HTR-8/SVneo (cell line): ENCODE data around the gene ITPR1.
A peak's percentile ranks its signal among the peaks of the same experiment; 100 is the strongest.

Experiments used
- DNase-seq: peaks from one replicate; pipeline ENCODE4 v3.0.0; 2011; ENCODE audit warnings: low spot score, mixed read lengths; ENCODE audit not compliant: insufficient read length
- FAIRE-seq: peaks from 2 replicates; lab custom pipeline; 2011; peaks lifted over from hg19 to GRCh38; lab: Jason Lieb, UNC

The ITPR1 gene

GRCh38 chr3:4476496-4476895 is 16.7 kb upstream of the ITPR1 start:
- FAIRE-seq (no peak), DNase-seq (no peak)

DNA sequence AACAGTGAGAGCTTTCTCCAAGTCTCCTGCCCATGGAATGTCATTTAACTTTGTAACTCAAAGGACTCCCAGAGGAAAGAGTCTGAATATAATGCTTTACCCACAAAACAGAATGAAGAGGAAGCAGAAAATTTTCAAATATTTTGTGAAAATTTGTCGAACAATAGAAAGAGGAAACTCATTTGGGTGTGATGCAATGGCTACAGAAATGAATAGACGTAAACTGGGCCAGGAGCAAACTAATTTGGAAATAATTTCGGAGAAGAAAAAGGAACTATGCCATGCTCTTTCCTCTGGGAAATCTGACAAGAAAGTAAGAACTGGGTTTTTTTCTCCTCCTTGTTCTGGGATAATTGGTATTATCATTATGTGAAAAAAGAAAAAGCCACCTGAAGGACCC is 14.9 kb upstream of the ITPR1 start:
- FAIRE-seq: no peak
- DNase-seq: no peak

- no peak for FAIRE-seq
- no peak for DNase-seq
Measured at GRCh38 chr3:4491855-4492207, 1.3 kb upstream of the ITPR1 start.

- DNase-seq (peak; percentile 40), FAIRE-seq (no peak)
Measured at GRCh38 chr3:4492208-4493013, 737 bp upstream of the ITPR1 start.

DNA sequence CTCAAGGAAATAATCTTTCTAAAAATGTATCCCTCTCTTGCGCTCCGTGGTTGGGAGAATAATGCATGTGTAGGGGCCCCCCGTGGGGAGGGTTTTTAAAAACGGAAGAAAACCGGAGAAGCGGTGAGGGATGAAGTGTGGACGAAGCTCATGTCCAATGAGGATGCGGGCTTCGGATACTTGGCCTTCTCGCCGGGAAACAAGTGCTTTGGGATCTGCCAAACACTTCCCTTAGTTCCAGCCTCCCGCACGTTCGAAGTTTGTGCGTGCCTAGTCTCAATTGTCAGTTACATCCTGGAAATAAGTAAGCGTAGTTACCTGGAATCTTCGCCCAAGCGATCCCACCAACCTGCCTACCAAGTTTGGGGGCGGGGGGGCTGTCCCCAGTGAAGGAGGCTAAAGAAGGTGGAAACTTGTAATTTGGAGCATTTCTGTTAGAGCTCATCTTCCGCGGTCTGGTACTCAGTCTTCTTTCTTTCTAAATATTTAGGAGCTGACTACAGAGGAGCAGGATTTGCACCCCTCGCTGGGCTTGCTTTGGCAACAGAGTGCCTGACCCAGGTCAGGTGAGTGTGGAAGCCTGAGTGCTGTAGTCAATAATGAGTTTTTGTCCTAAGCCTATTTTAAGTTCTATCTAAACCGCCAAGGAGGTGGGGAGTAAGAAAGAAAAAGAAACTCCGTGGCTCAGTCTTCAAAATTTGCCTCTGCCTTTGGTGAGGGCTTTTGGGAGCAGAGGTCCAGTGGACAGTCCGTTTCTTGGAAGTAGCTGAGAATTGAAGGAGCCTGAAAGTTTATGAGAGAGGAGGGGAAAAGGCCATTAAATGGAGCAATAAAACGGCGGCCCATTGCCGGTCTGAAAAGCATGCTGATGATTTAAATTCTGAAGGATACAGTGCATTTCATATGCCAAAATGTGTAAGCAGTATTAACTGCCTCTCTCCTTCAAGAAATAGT is 1.1 kb downstream of the ITPR1 start:
- no peak for DNase-seq
- no peak for FAIRE-seq

DNA sequence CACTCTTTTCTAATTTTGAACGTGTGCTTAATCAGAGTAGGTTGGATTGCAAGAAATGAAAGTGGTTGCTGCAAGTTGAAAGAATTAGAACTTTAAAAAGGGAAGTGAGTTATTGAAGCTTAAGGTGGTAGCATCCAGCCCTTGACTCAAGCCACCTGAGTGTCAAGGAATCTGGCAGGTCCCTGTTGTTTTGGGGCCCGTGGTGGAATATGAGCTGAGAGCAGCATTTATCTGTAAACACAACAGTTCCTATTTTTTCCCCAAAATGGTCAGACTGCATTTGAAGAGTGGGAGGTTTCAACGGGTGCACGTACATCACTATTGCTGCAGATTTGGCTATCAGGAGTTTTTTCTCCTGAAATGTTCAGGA is 1.7 kb downstream of the ITPR1 start:
- no peak for FAIRE-seq

GRCh38 chr3:4495294-4496086 is 2.3 kb downstream of the ITPR1 start:
- DNase-seq (no peak), FAIRE-seq (no peak)

More for the DNA sequence above, 1.7 kb downstream of the ITPR1 start:
- DNase-seq: no peak

- FAIRE-seq (no peak), DNase-seq (no peak)
Measured at GRCh38 chr3:4496087-4496452, 2.9 kb downstream of the ITPR1 start.

- no peak for DNase-seq
- FAIRE-seq: no peak
Measured at GRCh38 chr3:4497005-4497692, 4.0 kb downstream of the ITPR1 start.

DNA sequence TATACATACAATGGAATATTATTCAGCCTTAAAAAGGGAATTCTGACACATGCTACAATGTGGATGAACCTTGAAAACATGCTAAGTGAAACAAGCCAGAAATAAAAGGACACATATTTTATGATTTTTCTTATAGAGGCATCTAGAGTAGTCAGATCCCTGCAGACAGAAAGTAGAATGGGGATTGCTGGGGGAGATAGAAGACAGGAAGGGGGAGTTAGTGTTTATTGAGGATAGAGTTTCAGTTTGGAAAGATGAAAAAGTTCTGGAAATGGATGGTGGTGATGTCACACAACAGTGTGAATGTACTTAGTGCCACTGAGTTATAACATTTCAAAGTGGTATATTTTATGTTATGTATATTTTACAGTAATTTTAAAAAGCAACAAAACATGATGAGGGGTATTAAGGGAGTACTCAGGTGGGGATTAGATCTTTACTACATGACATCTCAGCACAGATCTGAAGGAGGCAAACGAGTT is 4.7 kb downstream of the ITPR1 start:
- FAIRE-seq: no peak
- no peak for DNase-seq

DNA sequence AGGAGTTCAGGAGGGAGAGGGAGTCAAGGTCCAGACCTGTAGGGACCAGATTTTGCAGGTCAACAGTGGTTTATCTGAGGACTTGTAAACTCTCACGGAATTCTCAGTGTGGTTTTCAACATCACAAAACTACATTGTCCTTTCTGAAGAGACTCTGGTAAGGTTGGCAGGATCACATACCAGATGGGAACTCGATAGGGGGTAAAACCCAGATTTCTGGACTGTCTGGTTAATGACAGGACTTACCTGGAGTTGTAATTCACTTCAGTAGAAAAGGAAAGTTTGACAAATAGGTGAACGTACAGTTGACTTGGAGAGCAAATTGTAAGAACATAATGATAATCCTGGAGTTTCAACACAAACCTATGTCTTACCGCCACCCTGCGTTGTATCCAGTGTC is 5.3 kb downstream of the ITPR1 start:
- DNase-seq (no peak), FAIRE-seq (no peak)

DNA sequence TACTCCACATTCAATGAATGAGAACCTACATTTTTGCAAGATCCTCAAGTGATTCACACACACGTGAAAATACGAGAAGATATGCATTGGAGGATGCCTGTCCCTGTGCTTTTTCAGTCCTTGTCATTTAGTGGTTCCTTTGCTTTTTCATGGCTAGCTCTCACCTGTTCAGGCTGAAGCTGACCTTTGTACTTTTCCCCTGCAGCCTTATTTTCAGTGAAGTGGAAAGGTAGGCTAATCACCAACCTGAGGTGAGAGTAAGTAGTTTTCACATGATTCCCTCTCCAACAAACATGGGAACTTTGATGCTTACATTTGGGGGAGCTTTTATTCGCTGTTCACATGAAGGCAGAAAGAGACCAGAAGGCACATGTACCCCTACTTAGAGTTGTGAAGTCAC is 8.3 kb downstream of the ITPR1 start:
- no peak for DNase-seq
- no peak for FAIRE-seq

DNA sequence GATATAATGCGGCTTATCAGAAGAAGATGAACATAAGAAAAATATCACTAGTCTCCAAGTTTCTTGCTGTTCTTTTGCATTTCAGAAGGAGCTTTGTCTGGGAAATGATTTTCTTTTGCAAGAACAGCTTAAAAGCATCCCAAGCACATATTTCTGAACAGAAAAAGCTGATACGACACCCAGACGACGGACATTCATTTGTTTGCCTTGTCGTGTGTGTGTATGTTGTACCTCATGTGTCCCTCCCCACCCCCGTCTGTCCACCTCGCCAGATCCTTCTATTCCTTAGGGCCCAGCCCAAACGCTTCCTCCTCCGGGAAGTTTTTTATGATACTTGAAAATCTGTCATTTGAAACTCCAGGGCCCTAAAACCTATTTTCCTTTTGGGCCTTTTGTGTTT is 8.8 kb downstream of the ITPR1 start:
- FAIRE-seq (no peak), DNase-seq (no peak)

DNA sequence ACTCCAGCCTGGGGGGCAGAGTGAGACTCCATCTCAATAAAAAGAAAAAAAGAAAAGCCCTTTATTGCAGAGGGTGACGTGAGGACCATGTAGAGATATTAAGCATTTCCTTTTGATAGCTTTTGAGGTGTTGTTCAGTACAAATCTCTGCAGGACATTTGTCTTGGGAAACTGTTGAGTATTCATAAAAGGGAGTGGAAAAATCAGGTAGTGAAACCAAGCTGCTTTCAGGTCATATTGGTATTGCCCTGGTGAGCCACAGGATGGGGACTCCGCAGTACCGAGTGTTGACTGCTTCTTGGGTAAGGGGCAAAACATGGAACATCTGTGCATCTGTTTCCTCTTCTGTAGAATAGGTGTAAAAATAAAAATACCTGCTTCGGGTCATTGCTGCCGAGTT is 9.9 kb downstream of the ITPR1 start:
- FAIRE-seq (no peak), DNase-seq (no peak)

- FAIRE-seq (no peak), DNase-seq (no peak)
Measured at GRCh38 chr3:4504340-4505261, 11.5 kb downstream of the ITPR1 start.

GRCh38 chr3:4505688-4506558 is 12.8 kb downstream of the ITPR1 start:
- DNase-seq: no peak
- FAIRE-seq: no peak

GRCh38 chr3:4506559-4507023 is 13.4 kb downstream of the ITPR1 start:
- FAIRE-seq: no peak

GRCh38 chr3:4507024-4507596 is 14.0 kb downstream of the ITPR1 start:
- DNase-seq (no peak), FAIRE-seq (no peak)

More at GRCh38 chr3:4506559-4507023, 13.4 kb downstream of the ITPR1 start:
- no peak for DNase-seq
